IMR-90 (cell line): ENCODE results near the gene DOCK10. TPM values are rescaled to one million over a fixed set of nuclear protein-coding genes. Genes with fewer than 3 reads are reported as not detected.

Experiments used
- ATAC-seq: fragments of 200-7000 bp; cut with Tn5 transposase; 2 replicates; pipeline ENCODE4 v1.9.1; 2020; ENCODE audit warnings: low read depth, mild to moderate bottlenecking, moderate library complexity
- BruUV-seq: library from RNA; stranded (reverse); fragments of 400-500 nt; replicated peaks from 2 replicates; lab custom pipeline; 2021; lab: Mats Ljungman, UMichigan
- CTCF ChIA-PET: fragments of 300-600 bp; formaldehyde crosslinking; extraction: SDS; loops from one replicate; lab custom pipeline; 2021; ENCODE audit warnings: antibody characterized with exemption; lab: Yijun Ruan, JAX
- POLR2A ChIA-PET: fragments of 300-600 bp; sonication (Branson Sonifier 250); formaldehyde crosslinking; loops from one replicate; lab custom pipeline; 2022; ENCODE audit warnings: antibody characterized with exemption; ENCODE audit not compliant: unreplicated experiment; lab: Charles Lee
- DNase-seq: peaks from one replicate; pipeline ENCODE4 v3.0.0; 2013
- H2AFZ ChIP-seq: replicated peaks from 2 replicates; pipeline ENCODE3; 2013; ENCODE audit warnings: low read length, mild to moderate bottlenecking; ENCODE audit not compliant: poor library complexity
- H2AK5ac ChIP-seq: 2 replicates; pipeline ENCODE4 v1.6.1; 2013; ENCODE audit warnings: low read depth, low read length, inconsistent platforms
- H2AK9ac ChIP-seq: replicated peaks from 2 replicates; pipeline ENCODE3; 2013; ENCODE audit warnings: mild to moderate bottlenecking, low read depth, low read length, moderate library complexity; ENCODE audit not compliant: poor library complexity
- H2BK120ac ChIP-seq: 2 replicates; pipeline ENCODE4 v1.6.1; 2013; ENCODE audit warnings: low read depth, low read length, inconsistent platforms
- H2BK15ac ChIP-seq: 3 replicates; pipeline ENCODE4 v1.6.1; 2013; ENCODE audit warnings: low read depth, low read length, inconsistent platforms
- H2BK20ac ChIP-seq: 2 replicates; pipeline ENCODE4 v1.6.1; 2013; ENCODE audit warnings: low read depth, mild to moderate bottlenecking, inconsistent platforms, low read length, moderate library complexity
- H2BK5ac ChIP-seq: 2 replicates; pipeline ENCODE4 v1.6.1; 2013; ENCODE audit warnings: mild to moderate bottlenecking, low read depth, low read length, inconsistent platforms; ENCODE audit not compliant: poor library complexity, severe bottlenecking
- H3K14ac ChIP-seq: replicated peaks from 2 replicates; pipeline ENCODE4 v1.6.1; 2013; ENCODE audit warnings: low read depth, low read length, inconsistent platforms
- H3K18ac ChIP-seq: 2 replicates; pipeline ENCODE4 v1.6.1; 2013; ENCODE audit warnings: low read depth, low read length, control low read depth
- H3K23ac ChIP-seq: 2 replicates; pipeline ENCODE4 v1.6.1; 2013; ENCODE audit warnings: low read depth, low read length, inconsistent platforms
- H3K27ac ChIP-seq: 2 replicates; pipeline ENCODE4 v1.5.1; 2013; ENCODE audit warnings: mild to moderate bottlenecking, control low read depth, low read length; ENCODE audit not compliant: insufficient read depth
- H3K27me3 ChIP-seq: 2 replicates; pipeline ENCODE4 v1.6.1; 2013; ENCODE audit warnings: low read length; ENCODE audit not compliant: control insufficient read depth, insufficient read depth
- H3K36me3 ChIP-seq: 2 replicates; pipeline ENCODE4 v1.6.1; 2013; ENCODE audit warnings: low read length, mixed read lengths; ENCODE audit not compliant: control insufficient read depth, insufficient read depth
- H3K4ac ChIP-seq: 2 replicates; pipeline ENCODE4 v1.6.1; 2013; ENCODE audit warnings: low read depth, low read length, inconsistent platforms
- H3K4me1 ChIP-seq: 2 replicates; pipeline ENCODE4 v1.6.1; 2013; ENCODE audit warnings: low read length, mixed read lengths; ENCODE audit not compliant: control insufficient read depth, insufficient read depth
- H3K4me2 ChIP-seq: 2 replicates; pipeline ENCODE4 v1.6.1; 2013; ENCODE audit warnings: low read depth, mild to moderate bottlenecking, control low read depth, low read length, moderate library complexity
- H3K4me3 ChIP-seq: 2 replicates; pipeline ENCODE4 v1.5.1; 2013; ENCODE audit warnings: low read depth, mild to moderate bottlenecking, control low read depth, low read length, moderate library complexity; ENCODE audit not compliant: insufficient read depth
- H3K56ac ChIP-seq: 2 replicates; pipeline ENCODE4 v1.6.1; 2013; ENCODE audit warnings: low read length, inconsistent platforms; ENCODE audit not compliant: insufficient read depth; ENCODE audit errors: extremely low read depth
- H3K79me1 ChIP-seq, 2 experiments: 2 replicates each; pipeline ENCODE4 v1.6.1; 2013; ENCODE audit warnings: low read length in 2 of 2, inconsistent platforms in 1 of 2, low read depth in 1 of 2
- H3K9ac ChIP-seq: 2 replicates; pipeline ENCODE4 v1.6.1; 2013; ENCODE audit warnings: low read depth, low read length, control low read depth
- H3K9me1 ChIP-seq: 2 replicates; pipeline ENCODE4 v1.6.1; 2013; ENCODE audit warnings: low read length, inconsistent platforms; ENCODE audit not compliant: insufficient read depth
- H3K9me3 ChIP-seq: 2 replicates; pipeline ENCODE4 v1.6.1; 2013; ENCODE audit warnings: low read length; ENCODE audit not compliant: control insufficient read depth, insufficient read depth
- H4K20me1 ChIP-seq: 2 replicates; pipeline ENCODE4 v1.6.1; 2013; ENCODE audit warnings: low read length, inconsistent platforms; ENCODE audit not compliant: insufficient read depth
- H4K5ac ChIP-seq: 2 replicates; pipeline ENCODE4 v1.6.1; 2013; ENCODE audit warnings: mild to moderate bottlenecking, low read depth, low read length, control low read depth
- H4K8ac ChIP-seq, 2 experiments: 2 replicates each; pipeline ENCODE4 v1.6.1; 2013; ENCODE audit warnings: low read depth in 2 of 2, low read length in 2 of 2, control low read depth in 1 of 2, inconsistent platforms in 1 of 2
- H4K91ac ChIP-seq: 2 replicates; pipeline ENCODE4 v1.6.1; 2013; ENCODE audit warnings: low read depth, low read length, inconsistent platforms; ENCODE audit not compliant: insufficient read depth
- BHLHE40 ChIP-seq: fragments of 150-350 bp; IDR thresholded peaks from 2 replicates; pipeline ENCODE4 v1.6.1; 2016; ENCODE audit warnings: mild to moderate bottlenecking, low read depth, low read length
- CEBPB ChIP-seq: IDR thresholded peaks from 2 replicates; pipeline ENCODE4 v1.6.1; 2012; ENCODE audit warnings: low read depth, low read length, improper control_type of control experiment
- CHD1 ChIP-seq: IDR thresholded peaks from 2 replicates; pipeline ENCODE4 v1.6.1; 2012; ENCODE audit warnings: low read depth, low read length, improper control_type of control experiment
- FOS ChIP-seq: fragments of 150-350 bp; IDR thresholded peaks from 2 replicates; pipeline ENCODE4 v1.6.1; 2016; ENCODE audit warnings: low read depth, low read length
- MAFK ChIP-seq: IDR thresholded peaks from 2 replicates; pipeline ENCODE4 v1.6.1; 2012; ENCODE audit warnings: low read depth, low read length, improper control_type of control experiment
- MAZ ChIP-seq: IDR thresholded peaks from 2 replicates; pipeline ENCODE4 v1.6.1; 2012; ENCODE audit warnings: low read depth, mild to moderate bottlenecking, low read length, improper control_type of control experiment, moderate library complexity, borderline replicate concordance
- MXI1 ChIP-seq: IDR thresholded peaks from 2 replicates; pipeline ENCODE4 v1.6.1; 2012; ENCODE audit warnings: low read depth, mild to moderate bottlenecking, low read length, moderate library complexity, borderline replicate concordance
- NFE2L2 ChIP-seq: fragments of 150-350 bp; IDR thresholded peaks from 2 replicates; pipeline ENCODE4 v1.6.1; 2016; ENCODE audit warnings: low read depth, mild to moderate bottlenecking, low read length
- POLR2A ChIP-seq: IDR thresholded peaks from 2 replicates; pipeline ENCODE4 v1.6.1; 2012; ENCODE audit warnings: mild to moderate bottlenecking, low read depth, low read length
- RAD21 ChIP-seq: IDR thresholded peaks from 2 replicates; pipeline ENCODE4 v1.6.1; 2012; ENCODE audit warnings: low read length, improper control_type of control experiment
- RCOR1 ChIP-seq: IDR thresholded peaks from 2 replicates; pipeline ENCODE4 v1.6.1; 2012; ENCODE audit warnings: mild to moderate bottlenecking, low read length, improper control_type of control experiment; ENCODE audit not compliant: insufficient replicate concordance
- RFX5 ChIP-seq: IDR thresholded peaks from 2 replicates; pipeline ENCODE4 v1.8.0; 2012; ENCODE audit warnings: low read depth, mild to moderate bottlenecking, low read length, moderate library complexity
- SMC3 ChIP-seq: fragments of 150-350 bp; IDR thresholded peaks from 2 replicates; pipeline ENCODE4 v1.6.1; 2016; ENCODE audit warnings: low read depth, mild to moderate bottlenecking, antibody characterized with exemption, low read length, moderate library complexity
- WGBS, 2 experiments: methylation state at CpG; one replicate each; pipeline versions ENCODE4 v1.1.5 to v1.1.7; 2013; ENCODE audit warnings: missing lambda C conversion rate in 2 of 2; ENCODE audit not compliant: insufficient read length in 1 of 2; ENCODE audit errors: extremely low coverage in 2 of 2; 5-methylcytosine and 5-hydroxymethylcytosine counted together
- dilution Hi-C: fragments of 300-500 bp; cut with HindIII; formaldehyde crosslinking; loops from one replicate; pipeline ENCODE4 v1.14.3; 2018; ENCODE audit warnings: low sequenced_read_pairs; ENCODE audit not compliant: unreplicated experiment
- in situ Hi-C: fragments of 300-500 bp; cut with MboI; formaldehyde crosslinking; loops from 3 replicates; pipeline ENCODE4 v1.14.3; 2019; ENCODE audit warnings: low sequenced_read_pairs, inconsistent platforms, mixed read lengths
- intact Hi-C: fragments of 100-400 bp; cut with micrococcal nuclease; formaldehyde crosslinking; loops from 2 replicates; pipeline ENCODE4 v1.10.0; 2022
- polyA plus RNA-seq, 3 experiments: library from polyadenylated mRNA; depleted of rRNA; stranded (reverse); fragments of >200 nt; gene quantifications; 2 replicates each; pipeline ENCODE4 v1.2.3, GENCODE V29; 2012; ENCODE audit warnings: low replicate concordance in 1 of 3
- total RNA-seq: library from RNA; depleted of rRNA; stranded (reverse); fragments of >200 nt; gene quantifications from 2 replicates; pipeline ENCODE4 v1.2.3, GENCODE V29; 2012
- TF ChIP-seq, protein P1 (sequence below): fragments of 150-350 bp; IDR thresholded peaks from 2 replicates; pipeline ENCODE4 v1.6.1; 2017; ENCODE audit warnings: mild to moderate bottlenecking, antibody characterized with exemption, low read length, low read depth
- TF ChIP-seq, protein P2 (sequence below): fragments of 150-350 bp; IDR thresholded peaks from 2 replicates; pipeline ENCODE4 v1.6.1; 2016; ENCODE audit warnings: low read depth, mild to moderate bottlenecking, low read length, moderate library complexity, borderline replicate concordance
- TF ChIP-seq, protein P3 (sequence below): conservative IDR thresholded peaks from 2 replicates; pipeline ENCODE4 v1.5.1; 2012; ENCODE audit warnings: mild to moderate bottlenecking, low read depth, low read length, improper control_type of control experiment

The DOCK10 gene
- total and polyA plus RNA-seq, 2 of the 4 experiments (the other 2 are of a cell fraction), result 58.6 to 75.3 TPM

GRCh38 chr2:224975761-224976160, 66.5 kb downstream of the DOCK10 start:
- no peak overlapping the region for H3K14ac ChIP-seq
- no peaks in the 10 kb centered on the region; the same call in 1 of the 2 replicates for H3K4me1 ChIP-seq
- H3K9ac ChIP-seq, result no peak overlapping the region
- POLR2A ChIA-PET, result no interaction called here
- H2BK5ac ChIP-seq, result no peak overlapping the region
- no peak overlapping the region for H3K18ac ChIP-seq
- H3K27me3 ChIP-seq, result no peaks in the 10 kb centered on the region
- dilution Hi-C loops, result no loop called here
- no peak overlapping the region for H2BK15ac ChIP-seq
- H2AK9ac ChIP-seq, result no peak overlapping the region
- BruUV-seq, result no TSS peak
- ATAC-seq (no peak), DNase-seq (no peak)
- no peaks in the 10 kb centered on the region for H4K20me1 ChIP-seq
- no peak overlapping the region for H4K8ac ChIP-seq
- no peak overlapping the region for H2BK20ac ChIP-seq
- H3K36me3 ChIP-seq, result no peaks in the 10 kb centered on the region
- no peak overlapping the region for H4K91ac ChIP-seq
- no peak overlapping the region for H3K27ac ChIP-seq
- no peak overlapping the region for H3K4ac ChIP-seq
- CTCF ChIA-PET, result no interaction called here
- in situ Hi-C loops, result no loop called here
- peaks cover 4% of the 10 kb centered on the region; the same call in 1 of the 2 replicates for H3K9me1 ChIP-seq
- H3K4me3 ChIP-seq, result no peak overlapping the region
- H3K56ac ChIP-seq, result no peak overlapping the region
- H3K4me2 ChIP-seq, result no peak overlapping the region
- no peak overlapping the region for H2AFZ ChIP-seq
- intact Hi-C loops, result no loop called here
- no CpG with 5 or more reads among the region's 4 CpGs for WGBS, 2 experiments
- no peak overlapping the region for H4K5ac ChIP-seq
- H3K79me1 ChIP-seq, result peaks cover 5 to 18% of the 10 kb centered on the region in 2 experiments; a peak in 3 of 4 replicates
- H3K9me3 ChIP-seq, result no peaks in the 10 kb centered on the region
- H3K23ac ChIP-seq, result no peak overlapping the region
- TF ChIP-seq, protein P1, sequence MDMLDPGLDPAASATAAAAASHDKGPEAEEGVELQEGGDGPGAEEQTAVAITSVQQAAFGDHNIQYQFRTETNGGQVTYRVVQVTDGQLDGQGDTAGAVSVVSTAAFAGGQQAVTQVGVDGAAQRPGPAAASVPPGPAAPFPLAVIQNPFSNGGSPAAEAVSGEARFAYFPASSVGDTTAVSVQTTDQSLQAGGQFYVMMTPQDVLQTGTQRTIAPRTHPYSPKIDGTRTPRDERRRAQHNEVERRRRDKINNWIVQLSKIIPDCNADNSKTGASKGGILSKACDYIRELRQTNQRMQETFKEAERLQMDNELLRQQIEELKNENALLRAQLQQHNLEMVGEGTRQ, result no peak
- TF ChIP-seq POLR2A, result no peak
- TF ChIP-seq MAZ, result no peak
- TF ChIP-seq MAFK, result no peak
- TF ChIP-seq SMC3, result no peak
- TF ChIP-seq CHD1, result no peak
- no peak for TF ChIP-seq NFE2L2
- TF ChIP-seq MXI1, result no peak
- TF ChIP-seq, protein P2, sequence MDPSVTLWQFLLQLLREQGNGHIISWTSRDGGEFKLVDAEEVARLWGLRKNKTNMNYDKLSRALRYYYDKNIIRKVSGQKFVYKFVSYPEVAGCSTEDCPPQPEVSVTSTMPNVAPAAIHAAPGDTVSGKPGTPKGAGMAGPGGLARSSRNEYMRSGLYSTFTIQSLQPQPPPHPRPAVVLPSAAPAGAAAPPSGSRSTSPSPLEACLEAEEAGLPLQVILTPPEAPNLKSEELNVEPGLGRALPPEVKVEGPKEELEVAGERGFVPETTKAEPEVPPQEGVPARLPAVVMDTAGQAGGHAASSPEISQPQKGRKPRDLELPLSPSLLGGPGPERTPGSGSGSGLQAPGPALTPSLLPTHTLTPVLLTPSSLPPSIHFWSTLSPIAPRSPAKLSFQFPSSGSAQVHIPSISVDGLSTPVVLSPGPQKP, result no peak
- TF ChIP-seq CEBPB, result no peak
- no peak for TF ChIP-seq FOS
- TF ChIP-seq BHLHE40, result no peak
- TF ChIP-seq RFX5, result no peak
- TF ChIP-seq, protein P3, sequence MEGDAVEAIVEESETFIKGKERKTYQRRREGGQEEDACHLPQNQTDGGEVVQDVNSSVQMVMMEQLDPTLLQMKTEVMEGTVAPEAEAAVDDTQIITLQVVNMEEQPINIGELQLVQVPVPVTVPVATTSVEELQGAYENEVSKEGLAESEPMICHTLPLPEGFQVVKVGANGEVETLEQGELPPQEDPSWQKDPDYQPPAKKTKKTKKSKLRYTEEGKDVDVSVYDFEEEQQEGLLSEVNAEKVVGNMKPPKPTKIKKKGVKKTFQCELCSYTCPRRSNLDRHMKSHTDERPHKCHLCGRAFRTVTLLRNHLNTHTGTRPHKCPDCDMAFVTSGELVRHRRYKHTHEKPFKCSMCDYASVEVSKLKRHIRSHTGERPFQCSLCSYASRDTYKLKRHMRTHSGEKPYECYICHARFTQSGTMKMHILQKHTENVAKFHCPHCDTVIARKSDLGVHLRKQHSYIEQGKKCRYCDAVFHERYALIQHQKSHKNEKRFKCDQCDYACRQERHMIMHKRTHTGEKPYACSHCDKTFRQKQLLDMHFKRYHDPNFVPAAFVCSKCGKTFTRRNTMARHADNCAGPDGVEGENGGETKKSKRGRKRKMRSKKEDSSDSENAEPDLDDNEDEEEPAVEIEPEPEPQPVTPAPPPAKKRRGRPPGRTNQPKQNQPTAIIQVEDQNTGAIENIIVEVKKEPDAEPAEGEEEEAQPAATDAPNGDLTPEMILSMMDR, result no peak
- TF ChIP-seq RAD21, result no peak
- TF ChIP-seq RCOR1, result no peak
- H2AK5ac ChIP-seq, result no peak overlapping the region
- H2BK120ac ChIP-seq, result no peak overlapping the region
